ENCODE results near the gene ASB16. TPM values are rescaled to one million over a fixed set of nuclear protein-coding genes. Genes with fewer than 3 reads are reported as not detected.

Gene ASB16
- total and polyA plus RNA-seq, 2 donors (not counting 1 experiment from before 2014, with no cell fraction given): not detected

DNA sequence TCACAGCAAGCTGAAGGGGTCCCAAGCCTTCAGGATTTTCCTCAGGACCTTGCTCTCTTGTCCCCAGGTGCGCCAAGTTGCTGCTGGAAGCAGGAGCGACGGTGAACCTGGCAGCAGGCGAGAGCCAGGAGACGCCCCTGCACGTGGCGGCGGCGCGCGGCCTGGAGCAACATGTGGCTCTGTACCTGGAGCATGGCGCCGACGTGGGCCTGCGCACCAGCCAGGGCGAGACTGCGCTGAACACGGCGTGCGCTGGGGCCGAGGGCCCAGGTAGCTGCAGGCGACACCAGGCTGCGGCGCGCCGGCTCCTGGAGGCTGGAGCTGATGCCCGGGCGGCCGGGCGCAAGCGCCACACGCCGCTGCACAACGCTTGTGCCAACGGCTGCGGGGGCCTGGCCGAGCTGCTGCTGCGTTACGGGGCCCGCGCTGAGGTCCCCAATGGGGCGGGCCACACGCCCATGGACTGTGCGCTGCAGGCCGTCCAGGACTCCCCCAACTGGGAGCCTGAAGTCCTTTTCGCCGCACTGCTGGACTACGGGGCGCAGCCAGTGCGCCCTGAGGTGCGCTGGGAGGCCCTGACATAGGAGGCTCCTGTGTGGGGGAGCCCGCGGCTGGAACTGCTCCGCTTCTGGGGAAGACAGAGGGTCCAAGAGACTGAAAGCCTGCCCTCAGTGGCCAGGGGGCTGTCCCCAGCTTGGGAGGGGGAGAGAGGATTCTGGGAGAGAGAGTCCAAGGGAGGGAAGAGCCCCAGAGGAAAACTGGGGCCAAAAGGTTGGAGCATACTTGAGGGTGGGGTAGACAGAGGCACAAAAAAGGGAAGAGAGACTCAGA, 6.4 kb downstream of the ASB16 start:
- TF ChIP-seq EZH2 (IDR thresholded peaks at IDR 0.05; ENCODE audit: borderline replicate concordance, insufficient read depth, low read depth, low read length, poor library complexity, severe bottlenecking): no peak
- TF ChIP-seq, protein P1, sequence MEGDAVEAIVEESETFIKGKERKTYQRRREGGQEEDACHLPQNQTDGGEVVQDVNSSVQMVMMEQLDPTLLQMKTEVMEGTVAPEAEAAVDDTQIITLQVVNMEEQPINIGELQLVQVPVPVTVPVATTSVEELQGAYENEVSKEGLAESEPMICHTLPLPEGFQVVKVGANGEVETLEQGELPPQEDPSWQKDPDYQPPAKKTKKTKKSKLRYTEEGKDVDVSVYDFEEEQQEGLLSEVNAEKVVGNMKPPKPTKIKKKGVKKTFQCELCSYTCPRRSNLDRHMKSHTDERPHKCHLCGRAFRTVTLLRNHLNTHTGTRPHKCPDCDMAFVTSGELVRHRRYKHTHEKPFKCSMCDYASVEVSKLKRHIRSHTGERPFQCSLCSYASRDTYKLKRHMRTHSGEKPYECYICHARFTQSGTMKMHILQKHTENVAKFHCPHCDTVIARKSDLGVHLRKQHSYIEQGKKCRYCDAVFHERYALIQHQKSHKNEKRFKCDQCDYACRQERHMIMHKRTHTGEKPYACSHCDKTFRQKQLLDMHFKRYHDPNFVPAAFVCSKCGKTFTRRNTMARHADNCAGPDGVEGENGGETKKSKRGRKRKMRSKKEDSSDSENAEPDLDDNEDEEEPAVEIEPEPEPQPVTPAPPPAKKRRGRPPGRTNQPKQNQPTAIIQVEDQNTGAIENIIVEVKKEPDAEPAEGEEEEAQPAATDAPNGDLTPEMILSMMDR (IDR thresholded peaks at IDR 0.05): no peak
- Mint-ChIP-seq H3K4me3 (no peak overlapping the region), H3K9me3 (ENCODE audit: insufficient read depth) (no peaks in the 10 kb centered on the region), H3K4me1 (peaks cover 2% of the 10 kb centered on the region), H3K27me3 (no peaks in the 10 kb centered on the region), H3K27ac (peak overlapping the region; percentile 50)
- ChIA-PET POLR2A (no interaction called here), CTCF (no interaction called here)
- Histone ChIP-seq H3K4me3 (ENCODE audit: control extremely low read depth in 1 of 5, extremely low read depth in 1 of 5, insufficient read depth in 1 of 5, low read depth in 2 of 5, low read length in 4 of 5) (no peak overlapping the region), H3K27ac (ENCODE audit: low read length in 2 of 2) (no peak overlapping the region), H3K4me2 (replicated peaks; ENCODE audit: low read depth, low read length, poor library complexity, severe bottlenecking) (no peak overlapping the region), H3K9ac (ENCODE audit: low read length) (no peak overlapping the region), H3K4me1 (ENCODE audit: control insufficient read depth in 2 of 2, insufficient read depth in 2 of 2, low read length in 2 of 2) (no peaks in the 10 kb centered on the region), H2AFZ (ENCODE audit: insufficient read depth, low read depth, low read length, poor library complexity, severe bottlenecking) (no peak overlapping the region), H3K9me3 (ENCODE audit: control extremely low read depth in 1 of 3, control insufficient read depth in 2 of 3, insufficient read depth in 1 of 3, low read length in 2 of 3) (no peaks in the 10 kb centered on the region), H3K79me2 (ENCODE audit: control insufficient read depth, insufficient read depth, low read length) (no peaks in the 10 kb centered on the region), H3K36me3 (replicated peaks in 1 of 2; ENCODE audit: control extremely low read depth in 1 of 2, control insufficient read depth in 1 of 2, extremely low read depth in 1 of 2, insufficient read depth in 2 of 2, low read length in 1 of 2) (peaks cover 2 to 11% of the 10 kb centered on the region in 2 experiments), H3K27me3 (replicated peaks in 1 of 4; ENCODE audit: control extremely low read depth in 1 of 4, control insufficient read depth in 3 of 4, insufficient read depth in 4 of 4, low read length in 3 of 4) (no peaks in the 10 kb centered on the region), H4K20me1 (ENCODE audit: control insufficient read depth, insufficient read depth, low read length, poor library complexity, severe bottlenecking) (peaks cover 5% of the 10 kb centered on the region)
- peak; percentile 5 for DNase-seq
- WGBS (ENCODE audit: insufficient coverage): 98% methylated on average over 54 of the region's 54 CpGs
- intact Hi-C loops (cut with micrococcal nuclease): no loop called here
- ATAC-seq (ENCODE audit: low read depth): no peak

DNA sequence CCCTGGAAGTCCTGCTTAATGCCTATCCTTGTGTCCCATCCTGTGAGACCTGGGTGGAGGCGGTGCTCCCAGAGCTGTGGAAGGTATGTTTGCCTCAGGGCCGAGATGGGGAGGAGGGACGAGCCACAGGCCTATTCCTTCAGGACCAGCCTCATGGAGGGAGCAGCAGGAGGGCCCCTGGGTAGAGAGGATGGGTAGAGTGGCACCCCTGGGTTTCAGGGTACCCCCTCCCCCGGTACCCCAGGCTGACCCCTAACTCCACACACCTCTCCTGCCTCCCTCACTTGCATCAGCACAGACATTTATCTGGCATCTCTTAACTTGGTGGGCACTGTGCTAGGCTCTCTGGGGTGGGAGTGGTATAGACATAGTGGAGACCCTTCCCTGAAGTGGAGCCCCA, 7.1 kb downstream of the ASB16 start:
- Histone ChIP-seq H3K4me3 (ENCODE audit: control extremely low read depth in 1 of 5, extremely low read depth in 1 of 5, insufficient read depth in 1 of 5, low read depth in 2 of 5, low read length in 4 of 5) (no peak overlapping the region), H3K9ac (ENCODE audit: low read length) (no peak overlapping the region), H4K20me1 (ENCODE audit: control insufficient read depth, insufficient read depth, low read length, poor library complexity, severe bottlenecking) (peaks cover 10% of the 10 kb centered on the region), H3K4me1 (ENCODE audit: control insufficient read depth in 2 of 2, insufficient read depth in 2 of 2, low read length in 2 of 2) (no peaks in the 10 kb centered on the region), H2AFZ (ENCODE audit: insufficient read depth, low read depth, low read length, poor library complexity, severe bottlenecking) (no peak overlapping the region), H3K4me2 (replicated peaks; ENCODE audit: low read depth, low read length, poor library complexity, severe bottlenecking) (no peak overlapping the region), H3K27me3 (replicated peaks in 1 of 4; ENCODE audit: control extremely low read depth in 1 of 4, control insufficient read depth in 3 of 4, insufficient read depth in 4 of 4, low read length in 3 of 4) (no peaks in the 10 kb centered on the region), H3K36me3 (replicated peaks in 1 of 2; ENCODE audit: control extremely low read depth in 1 of 2, control insufficient read depth in 1 of 2, extremely low read depth in 1 of 2, insufficient read depth in 2 of 2, low read length in 1 of 2) (peaks cover 2 to 19% of the 10 kb centered on the region in 2 experiments), H3K9me3 (ENCODE audit: control extremely low read depth in 1 of 3, control insufficient read depth in 2 of 3, insufficient read depth in 1 of 3, low read length in 2 of 3) (no peaks in the 10 kb centered on the region), H3K27ac (ENCODE audit: low read length in 2 of 2) (no peak overlapping the region), H3K79me2 (ENCODE audit: control insufficient read depth, insufficient read depth, low read length) (peaks cover 5% of the 10 kb centered on the region)
- DNase-seq (no peak), ATAC-seq (ENCODE audit: low read depth) (no peak)
- Mint-ChIP-seq H3K4me1 (peaks cover 5% of the 10 kb centered on the region), H3K27ac (no peak overlapping the region), H3K9me3 (ENCODE audit: insufficient read depth) (no peaks in the 10 kb centered on the region), H3K4me3 (no peak overlapping the region), H3K27me3 (no peaks in the 10 kb centered on the region)
- no peak for TF ChIP-seq EZH2 (IDR thresholded peaks at IDR 0.05; ENCODE audit: borderline replicate concordance, insufficient read depth, low read depth, low read length, poor library complexity, severe bottlenecking)
- TF ChIP-seq, protein P1 (IDR thresholded peaks at IDR 0.05): no peak
- CTCF ChIA-PET: no interaction called here
- WGBS (ENCODE audit: insufficient coverage): 97% methylated on average over 2 of the region's 4 CpGs
- POLR2A ChIA-PET: no interaction called here
- intact Hi-C loops (cut with micrococcal nuclease): no loop called here

Data from B cell (primary cell).